Measurements from ENCODE around the gene RUNX3.

Gene RUNX3

GRCh38 chr1:24860841-24861240 lies 69.2 kb downstream of the RUNX3 start (continued):
- no peak for TF ChIP-seq ZNF560 (tag by site-specific recombination; IDR thresholded peaks at IDR 0.05; ENCODE audit: borderline replicate concordance)
- no peak for TF ChIP-seq ZNF223 (tag by site-specific recombination; IDR thresholded peaks at IDR 0.05)
- TF ChIP-seq, protein P1, sequence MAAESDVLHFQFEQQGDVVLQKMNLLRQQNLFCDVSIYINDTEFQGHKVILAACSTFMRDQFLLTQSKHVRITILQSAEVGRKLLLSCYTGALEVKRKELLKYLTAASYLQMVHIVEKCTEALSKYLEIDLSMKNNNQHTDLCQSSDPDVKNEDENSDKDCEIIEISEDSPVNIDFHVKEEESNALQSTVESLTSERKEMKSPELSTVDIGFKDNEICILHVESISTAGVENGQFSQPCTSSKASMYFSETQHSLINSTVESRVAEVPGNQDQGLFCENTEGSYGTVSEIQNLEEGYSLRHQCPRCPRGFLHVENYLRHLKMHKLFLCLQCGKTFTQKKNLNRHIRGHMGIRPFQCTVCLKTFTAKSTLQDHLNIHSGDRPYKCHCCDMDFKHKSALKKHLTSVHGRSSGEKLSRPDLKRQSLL (tag by site-specific recombination; IDR thresholded peaks at IDR 0.05), result no peak
- no peak for TF ChIP-seq SALL2 (tag by site-specific recombination; IDR thresholded peaks at IDR 0.05; ENCODE audit: borderline replicate concordance)
- no peak for TF ChIP-seq KLF16 (tag by site-specific recombination; IDR thresholded peaks at IDR 0.05)
- TF ChIP-seq WT1 (tag by site-specific recombination; IDR thresholded peaks at IDR 0.05), result no peak
- TF ChIP-seq ZNF571 (tag by site-specific recombination; IDR thresholded peaks at IDR 0.05), result no peak
- TF ChIP-seq BCL11B (tag by site-specific recombination; IDR thresholded peaks at IDR 0.05; ENCODE audit: low read depth), result no peak
- TF ChIP-seq, protein P2, sequence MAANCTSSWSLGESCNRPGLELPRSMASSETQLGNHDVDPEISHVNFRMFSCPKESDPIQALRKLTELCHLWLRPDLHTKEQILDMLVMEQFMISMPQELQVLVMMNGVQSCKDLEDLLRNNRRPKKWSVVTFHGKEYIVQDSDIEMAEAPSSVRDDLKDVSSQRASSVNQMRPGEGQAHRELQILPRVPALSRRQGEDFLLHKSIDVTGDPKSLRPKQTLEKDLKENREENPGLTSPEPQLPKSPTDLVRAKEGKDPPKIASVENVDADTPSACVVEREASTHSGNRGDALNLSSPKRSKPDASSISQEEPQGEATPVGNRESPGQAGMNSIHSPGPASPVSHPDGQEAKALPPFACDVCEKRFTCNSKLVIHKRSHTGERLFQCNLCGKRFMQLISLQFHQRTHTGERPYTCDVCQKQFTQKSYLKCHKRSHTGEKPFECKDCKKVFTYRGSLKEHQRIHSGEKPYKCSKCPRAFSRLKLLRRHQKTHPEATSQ (tag by site-specific recombination; IDR thresholded peaks at IDR 0.05), result no peak
- TF ChIP-seq, protein P3, sequence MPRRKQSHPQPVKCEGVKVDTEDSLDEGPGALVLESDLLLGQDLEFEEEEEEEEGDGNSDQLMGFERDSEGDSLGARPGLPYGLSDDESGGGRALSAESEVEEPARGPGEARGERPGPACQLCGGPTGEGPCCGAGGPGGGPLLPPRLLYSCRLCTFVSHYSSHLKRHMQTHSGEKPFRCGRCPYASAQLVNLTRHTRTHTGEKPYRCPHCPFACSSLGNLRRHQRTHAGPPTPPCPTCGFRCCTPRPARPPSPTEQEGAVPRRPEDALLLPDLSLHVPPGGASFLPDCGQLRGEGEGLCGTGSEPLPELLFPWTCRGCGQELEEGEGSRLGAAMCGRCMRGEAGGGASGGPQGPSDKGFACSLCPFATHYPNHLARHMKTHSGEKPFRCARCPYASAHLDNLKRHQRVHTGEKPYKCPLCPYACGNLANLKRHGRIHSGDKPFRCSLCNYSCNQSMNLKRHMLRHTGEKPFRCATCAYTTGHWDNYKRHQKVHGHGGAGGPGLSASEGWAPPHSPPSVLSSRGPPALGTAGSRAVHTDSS (tag by site-specific recombination; IDR thresholded peaks at IDR 0.05), result no peak
- no peak for TF ChIP-seq ZNF514 (tag by site-specific recombination; IDR thresholded peaks at IDR 0.05)

DNA sequence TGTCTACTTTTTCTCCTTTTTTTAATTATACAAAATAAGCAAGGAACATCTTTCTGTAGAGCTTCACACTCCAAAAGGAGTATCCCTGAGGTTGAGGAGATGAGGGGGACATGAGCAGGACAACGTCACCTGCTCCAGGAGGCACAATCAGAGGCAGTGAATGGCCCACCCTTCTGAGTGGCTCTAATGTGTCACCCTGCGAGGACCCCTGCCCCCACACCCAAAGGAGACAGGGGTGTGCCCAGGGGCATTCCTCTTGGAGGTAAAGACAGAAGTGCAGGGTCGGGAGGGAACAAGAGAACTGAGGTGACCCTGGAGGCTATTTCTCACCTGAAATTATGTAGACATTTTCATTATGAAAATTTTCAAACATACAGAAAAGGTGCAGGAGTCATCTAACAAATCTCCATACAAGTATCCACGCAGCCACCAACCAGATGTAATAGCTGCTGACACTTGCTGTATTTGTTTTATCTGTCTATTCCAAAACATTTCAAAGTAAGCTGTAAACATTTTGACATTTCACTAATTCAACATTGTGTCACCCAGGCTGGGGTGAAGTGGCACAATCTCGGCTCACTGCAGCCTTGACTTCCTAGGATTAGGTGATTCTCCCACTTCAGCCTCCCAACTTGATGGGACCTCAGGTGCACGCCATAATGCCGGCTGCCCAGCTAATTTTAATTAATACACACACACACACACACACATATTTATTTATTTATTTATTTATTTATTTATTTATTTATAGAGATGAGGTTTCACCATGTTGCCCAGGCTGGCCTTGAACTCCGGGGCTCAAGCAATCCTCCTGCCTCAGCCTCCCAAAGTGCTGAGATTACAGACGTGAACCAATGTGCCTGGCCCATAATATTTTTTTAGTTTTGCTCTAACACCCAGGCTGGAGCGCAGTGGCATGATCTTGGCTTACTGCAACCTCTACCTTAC lies 70.7 kb downstream of the RUNX3 start:
- peaks cover 3% of the 10 kb centered on the region; the same call in 1 of the 2 replicates for H3K4me1 ChIP-seq (ENCODE audit: control insufficient read depth, insufficient read depth, low read length)
- ChIA-PET CTCF (interaction anchor here (1.3 to 1.6 kb wide), 3 partner anchors 9 to 346 kb away, joined by 4 to 10 read pairs (median 4); no protein-coding TSS in a partner anchor), POLR2A (no interaction called here)
- no peaks in the 10 kb centered on the region for H3K9me3 ChIP-seq (ENCODE audit: control insufficient read depth, insufficient read depth, low read depth, low read length)
- H3K4me3 ChIP-seq (ENCODE audit: low read depth, low read length), result no peak overlapping the region
- H3K36me3 ChIP-seq (ENCODE audit: control insufficient read depth in 2 of 2, insufficient read depth in 1 of 2, low read length in 2 of 2), result no peaks in the 10 kb centered on the region
- H3K27ac ChIP-seq (ENCODE audit: extremely low read depth, low read depth, low read length), result no peak overlapping the region
- TF ChIP-seq SCRT1 (tag by site-specific recombination; IDR thresholded peaks at IDR 0.05; ENCODE audit: borderline replicate concordance), result no peak
- TF ChIP-seq ZNF654 (tag by site-specific recombination; IDR thresholded peaks at IDR 0.05; ENCODE audit: low read depth), result peak; percentile 19
- TF ChIP-seq ZNF510 (tag by site-specific recombination; IDR thresholded peaks at IDR 0.05; ENCODE audit: insufficient replicate concordance), result no peak
- no peak for TF ChIP-seq ZNF19 (tag by site-specific recombination; IDR thresholded peaks at IDR 0.05; ENCODE audit: low read depth)
- TF ChIP-seq, protein P4, sequence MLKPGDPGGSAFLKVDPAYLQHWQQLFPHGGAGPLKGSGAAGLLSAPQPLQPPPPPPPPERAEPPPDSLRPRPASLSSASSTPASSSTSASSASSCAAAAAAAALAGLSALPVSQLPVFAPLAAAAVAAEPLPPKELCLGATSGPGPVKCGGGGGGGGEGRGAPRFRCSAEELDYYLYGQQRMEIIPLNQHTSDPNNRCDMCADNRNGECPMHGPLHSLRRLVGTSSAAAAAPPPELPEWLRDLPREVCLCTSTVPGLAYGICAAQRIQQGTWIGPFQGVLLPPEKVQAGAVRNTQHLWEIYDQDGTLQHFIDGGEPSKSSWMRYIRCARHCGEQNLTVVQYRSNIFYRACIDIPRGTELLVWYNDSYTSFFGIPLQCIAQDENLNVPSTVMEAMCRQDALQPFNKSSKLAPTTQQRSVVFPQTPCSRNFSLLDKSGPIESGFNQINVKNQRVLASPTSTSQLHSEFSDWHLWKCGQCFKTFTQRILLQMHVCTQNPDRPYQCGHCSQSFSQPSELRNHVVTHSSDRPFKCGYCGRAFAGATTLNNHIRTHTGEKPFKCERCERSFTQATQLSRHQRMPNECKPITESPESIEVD (tag by site-specific recombination; IDR thresholded peaks at IDR 0.05), result no peak
- TF ChIP-seq ZNF394 (tag by site-specific recombination; IDR thresholded peaks at IDR 0.05; ENCODE audit: borderline replicate concordance), result peak; percentile 85; the same call in 1 of the 2 replicates
- TF ChIP-seq HIC1 (tag by site-specific recombination; IDR thresholded peaks at IDR 0.05), result no peak
- peak; percentile 36; the same call in 1 of the 2 replicates for TF ChIP-seq ZBTB11 (tag by site-specific recombination; conservative IDR thresholded peaks at IDR 0.05; ENCODE audit: low read depth)
- no peak for TF ChIP-seq BCL11A (tag by site-specific recombination; IDR thresholded peaks at IDR 0.05; ENCODE audit: low read depth)
- no peak for TF ChIP-seq ZNF544 (tag by site-specific recombination; IDR thresholded peaks at IDR 0.05)
- no peak for TF ChIP-seq ZNF239 (tag by site-specific recombination; IDR thresholded peaks at IDR 0.05)
- no peak for TF ChIP-seq ZNF302 (tag by site-specific recombination; IDR thresholded peaks at IDR 0.05; ENCODE audit: low read depth)

Data from HEK293 (cell line).